ENCODE results near the gene TRABD2B.

The TRABD2B gene

DNA sequence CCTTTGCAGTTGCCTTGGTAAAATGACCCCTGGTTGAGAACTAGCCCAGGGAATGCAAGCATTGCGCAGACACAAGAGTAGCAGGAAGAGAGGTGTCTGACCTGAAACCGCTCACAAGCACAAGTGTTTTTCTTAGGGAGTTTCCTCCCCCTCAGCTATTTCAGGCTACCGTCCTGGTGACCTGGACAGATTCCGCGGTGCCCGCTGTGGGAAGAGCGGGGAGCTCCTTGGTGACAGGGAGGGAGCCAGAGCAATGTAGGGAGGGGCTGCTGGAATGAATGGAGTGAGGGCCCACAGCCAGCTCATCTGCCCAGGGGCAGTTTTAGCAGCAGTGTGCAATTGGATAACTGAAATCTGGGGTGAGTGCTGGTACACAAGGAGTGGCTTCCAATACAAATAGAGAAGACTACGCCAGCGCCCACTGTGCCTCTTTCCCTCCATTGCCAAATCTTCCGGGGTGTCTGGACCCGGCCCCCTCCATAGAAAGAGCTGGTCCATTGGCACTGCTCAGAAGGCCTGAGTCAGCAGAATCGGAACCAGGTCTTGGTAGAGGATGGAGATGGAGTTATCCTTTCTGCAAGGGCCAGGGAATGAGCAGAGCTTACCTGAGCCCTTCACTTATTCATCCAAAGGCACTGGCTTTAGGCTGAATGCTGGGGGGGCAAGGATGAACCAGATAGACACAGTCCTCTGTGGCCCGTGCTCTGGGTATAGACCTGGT lies 82.8 kb downstream of the TRABD2B start:
- Mint-ChIP-seq H3K27me3 (peaks cover 44% of the 10 kb centered on the region), H3K27ac (ENCODE audit: low read depth) (no peak overlapping the region)
- ATAC-seq (replicated peaks; ENCODE audit: extremely low read depth, poor library complexity, severe bottlenecking) = no peak

DNA sequence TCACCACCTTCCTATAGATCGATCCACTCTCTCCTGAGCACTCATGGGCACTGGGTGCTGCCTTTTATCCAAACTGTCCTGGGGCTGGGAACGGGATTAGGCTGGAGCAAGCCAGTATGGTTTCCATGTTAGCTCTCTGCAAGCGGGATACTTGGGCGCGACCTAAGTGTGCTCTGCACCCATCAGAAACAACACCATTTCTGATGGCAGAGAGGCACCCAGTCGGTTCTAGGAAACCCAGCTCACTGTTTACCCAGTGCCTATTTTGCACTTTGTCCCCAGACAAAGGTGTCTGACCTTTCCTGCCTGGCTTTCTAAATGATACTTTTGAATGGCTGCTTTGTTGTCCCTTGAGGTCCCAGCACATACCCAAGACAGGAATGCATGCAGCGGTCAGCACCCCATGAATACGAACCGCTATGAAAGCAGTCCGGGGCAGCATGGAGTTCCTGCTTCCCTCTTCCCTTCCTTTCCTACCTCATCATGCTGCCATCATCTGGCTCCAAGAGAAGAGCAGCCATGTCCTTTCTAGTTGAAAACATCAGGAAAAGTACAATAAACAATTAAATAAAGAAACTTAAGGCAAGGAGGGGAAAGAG lies 83.9 kb downstream of the TRABD2B start:
- Mint-ChIP-seq H3K27ac (ENCODE audit: low read depth) (no peak overlapping the region), H3K27me3 (peaks cover 55% of the 10 kb centered on the region), H3K36me3 (ENCODE audit: insufficient read depth) (no peaks in the 10 kb centered on the region), H3K4me1 (no peaks in the 10 kb centered on the region), H3K4me3 (no peak overlapping the region), H3K9me3 (no peaks in the 10 kb centered on the region)
- no peak for ATAC-seq (replicated peaks; ENCODE audit: extremely low read depth, poor library complexity, severe bottlenecking)
- DNase-seq (ENCODE audit: low spot score in 2 of 2) = no peak

More for the DNA sequence above, 82.8 kb downstream of the TRABD2B start:
- Mint-ChIP-seq H3K9me3 (no peaks in the 10 kb centered on the region), H3K4me3 (no peak overlapping the region), H3K36me3 (ENCODE audit: insufficient read depth) (no peaks in the 10 kb centered on the region), H3K4me1 (no peaks in the 10 kb centered on the region)
- DNase-seq (ENCODE audit: low spot score in 2 of 2) = no peak

DNA sequence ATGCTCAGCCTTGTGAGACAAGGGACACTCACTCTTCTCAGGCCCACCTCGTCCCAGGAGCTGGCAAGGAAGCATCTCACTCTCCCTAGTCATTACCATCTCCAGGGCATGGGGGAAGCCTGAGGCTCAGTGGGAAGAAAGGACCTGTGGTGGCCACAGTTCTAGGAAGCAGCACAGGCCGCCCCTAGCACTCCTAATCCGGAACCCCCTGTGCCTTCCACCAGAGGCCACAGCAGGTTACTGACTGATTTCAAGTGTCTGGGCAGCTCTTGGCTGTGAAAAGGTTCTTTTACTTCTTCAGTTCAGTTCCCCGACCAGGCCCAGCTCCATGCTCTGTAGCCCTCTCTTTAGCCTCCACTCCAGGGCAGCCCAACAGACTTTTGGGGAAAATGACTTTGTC lies 84.4 kb downstream of the TRABD2B start:
- Mint-ChIP-seq H3K9me3 (no peaks in the 10 kb centered on the region), H3K4me3 (no peak overlapping the region), H3K27ac (ENCODE audit: low read depth) (no peak overlapping the region), H3K4me1 (no peaks in the 10 kb centered on the region), H3K36me3 (ENCODE audit: insufficient read depth) (no peaks in the 10 kb centered on the region), H3K27me3 (peaks cover 58% of the 10 kb centered on the region)
- no peak for ATAC-seq (replicated peaks; ENCODE audit: extremely low read depth, poor library complexity, severe bottlenecking)
- DNase-seq (ENCODE audit: low spot score in 2 of 2) = no peak

DNA sequence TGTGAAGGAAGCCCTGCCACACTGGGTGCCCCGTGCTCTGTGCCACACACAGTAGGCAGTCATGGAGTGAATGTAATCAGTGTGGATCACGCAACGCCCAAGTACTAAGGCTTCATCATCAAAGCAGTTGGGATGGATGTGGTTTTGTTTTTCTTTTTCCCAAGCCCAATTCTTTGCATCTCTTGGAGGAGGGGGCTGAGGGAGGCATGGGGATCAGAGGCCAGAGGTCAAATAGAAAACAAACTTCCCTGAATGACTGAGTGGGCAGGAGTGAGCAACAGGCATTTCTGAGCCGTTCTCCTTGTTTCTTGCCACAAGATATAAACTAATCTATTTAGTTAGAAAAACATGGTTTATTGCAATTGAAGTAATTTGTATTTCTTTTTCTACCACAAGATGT lies 85.3 kb downstream of the TRABD2B start:
- H3K36me3 Mint-ChIP-seq (ENCODE audit: insufficient read depth) = no peaks in the 10 kb centered on the region
- peaks cover 55% of the 10 kb centered on the region for H3K27me3 Mint-ChIP-seq
- ATAC-seq (replicated peaks; ENCODE audit: extremely low read depth, poor library complexity, severe bottlenecking) = no peak

DNA sequence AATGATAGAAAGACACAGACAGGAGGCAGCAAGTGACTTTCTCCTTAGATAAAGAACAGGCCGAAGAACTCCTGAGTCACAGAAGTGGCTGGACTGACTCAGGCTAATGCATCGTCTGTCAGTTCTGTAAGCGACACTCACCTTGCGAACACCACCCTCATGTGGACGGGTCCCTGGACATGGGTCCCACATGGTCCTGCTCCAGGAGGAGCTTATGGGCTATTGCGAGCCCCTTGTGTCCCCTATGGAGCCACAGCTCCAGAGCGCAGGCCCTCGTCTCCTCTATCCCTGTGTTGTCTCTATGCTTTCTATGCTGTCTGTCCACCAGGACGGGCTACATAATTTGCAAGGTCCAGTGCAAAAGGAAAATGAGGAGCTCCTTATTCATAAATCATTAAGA lies 85.8 kb downstream of the TRABD2B start:
- no peak overlapping the region for H3K4me3 Mint-ChIP-seq
- no peak overlapping the region for H3K27ac Mint-ChIP-seq (ENCODE audit: low read depth)
- no peak for DNase-seq (ENCODE audit: low spot score in 2 of 2)
- no peaks in the 10 kb centered on the region for H3K4me1 Mint-ChIP-seq
- H3K36me3 Mint-ChIP-seq (ENCODE audit: insufficient read depth) = no peaks in the 10 kb centered on the region
- peaks cover 51% of the 10 kb centered on the region for H3K27me3 Mint-ChIP-seq
- no peak for ATAC-seq (replicated peaks; ENCODE audit: extremely low read depth, poor library complexity, severe bottlenecking)
- no peaks in the 10 kb centered on the region for H3K9me3 Mint-ChIP-seq

More for the DNA sequence above, 85.3 kb downstream of the TRABD2B start:
- Mint-ChIP-seq H3K4me3 (no peak overlapping the region), H3K27ac (ENCODE audit: low read depth) (no peak overlapping the region), H3K4me1 (no peaks in the 10 kb centered on the region), H3K9me3 (no peaks in the 10 kb centered on the region)
- DNase-seq (ENCODE audit: low spot score in 2 of 2) = no peak

DNA sequence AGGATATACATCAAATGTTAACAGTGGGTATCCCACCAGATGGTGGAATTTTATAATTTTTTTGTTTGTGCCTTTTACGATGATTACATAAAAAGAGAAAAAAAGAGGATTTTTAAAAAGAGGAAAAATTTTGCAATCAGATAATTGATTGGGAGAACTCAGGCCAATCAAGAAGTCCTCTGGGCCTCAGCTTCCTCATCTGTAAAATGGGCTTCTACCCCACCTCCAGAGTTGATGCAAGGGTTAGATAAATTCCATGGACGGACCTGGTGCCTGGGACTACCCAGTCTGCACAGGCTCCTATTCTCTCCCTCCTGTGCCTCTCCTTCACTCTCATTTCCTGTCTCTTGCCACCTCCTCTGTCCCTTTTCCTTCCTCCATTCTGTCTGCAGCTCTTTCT lies 88.9 kb downstream of the TRABD2B start:
- peaks cover 56% of the 10 kb centered on the region for H3K27me3 Mint-ChIP-seq
- ATAC-seq (replicated peaks; ENCODE audit: extremely low read depth, poor library complexity, severe bottlenecking) = no peak
- H3K27ac Mint-ChIP-seq (ENCODE audit: low read depth) = no peak overlapping the region
- H3K9me3 Mint-ChIP-seq = no peaks in the 10 kb centered on the region
- H3K36me3 Mint-ChIP-seq (ENCODE audit: insufficient read depth) = no peaks in the 10 kb centered on the region
- H3K4me1 Mint-ChIP-seq = no peaks in the 10 kb centered on the region
- H3K4me3 Mint-ChIP-seq = no peak overlapping the region
- no peak for DNase-seq (ENCODE audit: low spot score in 2 of 2)

DNA sequence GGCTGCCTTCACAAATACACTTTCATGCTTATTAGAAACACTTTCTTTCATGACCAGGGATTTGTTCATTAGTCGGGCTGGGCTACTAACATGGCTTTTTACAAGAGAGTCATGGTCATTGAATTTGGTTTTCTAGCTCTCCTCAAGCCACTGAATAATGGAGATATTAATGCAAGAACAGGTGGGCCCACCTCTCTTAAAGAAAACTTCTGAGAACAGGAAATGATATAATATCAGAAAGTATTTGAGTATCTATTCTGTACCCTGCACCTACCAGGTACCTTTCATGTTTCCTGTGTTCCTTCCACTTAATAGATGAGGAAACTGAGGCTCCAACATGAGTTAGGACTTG lies 90.0 kb downstream of the TRABD2B start:
- no peak for ATAC-seq (replicated peaks; ENCODE audit: extremely low read depth, poor library complexity, severe bottlenecking)
- no peak for DNase-seq (ENCODE audit: low spot score in 2 of 2)
- H3K27ac Mint-ChIP-seq (ENCODE audit: low read depth) = no peak overlapping the region
- H3K27me3 Mint-ChIP-seq = peaks cover 53% of the 10 kb centered on the region
- H3K4me1 Mint-ChIP-seq = no peaks in the 10 kb centered on the region
- H3K36me3 Mint-ChIP-seq (ENCODE audit: insufficient read depth) = no peaks in the 10 kb centered on the region
- no peak overlapping the region for H3K4me3 Mint-ChIP-seq
- no peaks in the 10 kb centered on the region for H3K9me3 Mint-ChIP-seq

DNA sequence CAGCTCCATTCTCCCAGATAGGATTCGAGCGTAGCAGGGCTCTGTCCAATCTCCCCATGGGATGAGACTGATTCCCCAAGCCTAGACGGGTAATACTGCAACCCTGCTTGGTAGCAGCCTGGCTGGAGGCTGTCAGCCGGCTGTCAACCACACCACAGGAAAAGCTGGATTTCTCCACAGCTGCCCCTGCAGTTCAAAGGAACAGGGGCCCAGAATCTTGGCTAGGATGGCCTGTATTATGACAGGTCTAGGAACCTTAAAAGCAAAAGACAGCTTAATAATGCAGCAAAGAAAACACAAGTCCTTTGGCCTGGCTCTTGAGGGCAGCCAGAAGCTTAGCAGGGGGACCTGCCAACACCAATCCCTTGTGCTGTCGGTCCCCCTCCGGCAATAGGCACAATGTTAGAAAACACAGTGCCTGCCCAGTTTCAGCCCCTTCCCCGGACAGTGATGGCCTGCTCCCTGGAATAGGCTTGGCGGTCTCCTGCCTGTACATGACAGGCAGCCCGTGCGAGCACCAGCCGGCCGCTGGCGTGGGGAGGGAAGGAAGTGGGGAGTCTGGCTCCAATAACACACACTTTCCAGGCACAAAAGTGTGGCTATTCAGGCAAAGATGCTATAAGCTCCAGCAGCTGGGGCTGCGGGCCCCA lies 90.5 kb downstream of the TRABD2B start:
- peaks cover 52% of the 10 kb centered on the region for H3K27me3 Mint-ChIP-seq
- ATAC-seq (replicated peaks; ENCODE audit: extremely low read depth, poor library complexity, severe bottlenecking) (no peak), DNase-seq (ENCODE audit: low spot score in 2 of 2) (no peak)
- H3K4me3 Mint-ChIP-seq = no peak overlapping the region
- no peaks in the 10 kb centered on the region for H3K4me1 Mint-ChIP-seq
- H3K27ac Mint-ChIP-seq (ENCODE audit: low read depth) = no peak overlapping the region
- no peaks in the 10 kb centered on the region for H3K9me3 Mint-ChIP-seq
- no peaks in the 10 kb centered on the region for H3K36me3 Mint-ChIP-seq (ENCODE audit: insufficient read depth)

DNA sequence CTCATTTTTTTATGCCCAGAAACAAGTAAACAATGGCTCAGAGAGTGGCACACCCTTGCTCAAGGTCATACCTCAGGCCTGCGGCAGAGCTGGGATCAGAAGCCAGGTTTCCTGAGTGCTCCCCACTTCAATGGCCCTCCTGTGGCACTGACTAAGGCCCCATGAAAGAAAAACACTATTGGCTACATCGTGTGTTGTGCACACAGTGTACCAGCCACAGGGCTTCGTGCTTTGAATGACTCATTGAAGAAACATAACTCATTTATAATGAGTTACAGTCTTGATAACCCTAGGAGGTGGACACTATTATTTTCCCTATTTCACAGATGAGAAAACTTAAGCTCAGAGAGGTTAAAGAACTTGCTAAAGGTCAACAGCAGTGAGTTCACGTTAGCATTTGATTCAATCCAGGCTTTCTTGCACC lies 91.2 kb downstream of the TRABD2B start:
- DNase-seq (ENCODE audit: low spot score in 2 of 2) = no peak
- H3K27me3 Mint-ChIP-seq = peaks cover 46% of the 10 kb centered on the region
- no peaks in the 10 kb centered on the region for H3K4me1 Mint-ChIP-seq
- H3K36me3 Mint-ChIP-seq (ENCODE audit: insufficient read depth) = no peaks in the 10 kb centered on the region
- no peak overlapping the region for H3K4me3 Mint-ChIP-seq
- ATAC-seq (replicated peaks; ENCODE audit: extremely low read depth, poor library complexity, severe bottlenecking) = no peak
- no peaks in the 10 kb centered on the region for H3K9me3 Mint-ChIP-seq
- H3K27ac Mint-ChIP-seq (ENCODE audit: low read depth) = no peak overlapping the region

DNA sequence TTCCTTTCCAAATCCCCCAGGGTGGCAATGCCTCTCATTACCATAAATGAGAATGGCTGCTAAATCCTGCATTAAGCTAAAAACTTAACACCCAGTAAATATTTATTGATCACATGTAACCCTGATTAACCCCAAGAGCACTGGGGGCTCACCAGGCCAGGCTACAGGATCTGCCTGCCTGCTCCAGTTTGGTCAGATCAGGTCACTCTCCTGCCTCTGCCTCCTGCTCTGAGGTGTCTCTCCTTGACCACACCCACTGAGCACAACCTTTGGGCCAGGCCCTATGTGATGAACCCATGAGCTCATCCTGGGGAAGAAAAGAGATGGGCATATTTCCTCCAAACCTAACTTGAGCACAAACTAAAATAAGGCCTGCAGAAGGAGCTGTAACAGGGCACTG lies 93.5 kb downstream of the TRABD2B start:
- no peak overlapping the region for H3K27ac Mint-ChIP-seq (ENCODE audit: low read depth)
- ATAC-seq (replicated peaks; ENCODE audit: extremely low read depth, poor library complexity, severe bottlenecking) = no peak
- H3K27me3 Mint-ChIP-seq = peaks cover 23% of the 10 kb centered on the region
- no peak for DNase-seq (ENCODE audit: low spot score in 2 of 2)
- no peaks in the 10 kb centered on the region for H3K4me1 Mint-ChIP-seq
- no peak overlapping the region for H3K4me3 Mint-ChIP-seq
- no peaks in the 10 kb centered on the region for H3K36me3 Mint-ChIP-seq (ENCODE audit: insufficient read depth)
- no peaks in the 10 kb centered on the region for H3K9me3 Mint-ChIP-seq

DNA sequence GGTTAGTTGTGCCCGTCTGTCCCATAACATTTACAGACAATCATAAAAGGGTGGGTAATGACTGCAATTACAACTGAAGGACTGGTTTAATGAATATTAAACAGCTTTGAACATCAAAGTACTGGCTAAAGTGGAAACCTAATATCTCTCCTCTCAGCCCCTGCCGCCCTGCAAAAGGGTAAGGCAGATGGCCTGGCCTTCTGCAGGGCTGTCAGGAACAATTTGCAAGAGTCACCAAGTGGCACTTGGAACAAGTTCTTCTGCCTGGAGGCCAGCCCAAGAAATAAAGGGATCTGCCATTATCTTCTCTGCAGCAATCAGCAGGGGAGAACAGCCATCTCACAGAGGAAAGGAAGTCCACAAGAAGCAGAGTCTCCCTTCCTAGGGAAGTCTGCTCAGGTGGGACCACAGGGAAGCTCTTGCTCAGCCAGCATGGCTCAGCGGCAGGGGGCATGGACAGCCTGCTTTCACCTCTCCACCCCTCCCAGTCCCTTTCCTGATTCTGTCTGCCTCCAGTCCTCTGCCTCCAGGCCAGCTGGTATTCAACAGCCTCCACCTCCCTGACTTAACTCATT lies 96.1 kb downstream of the TRABD2B start:
- Mint-ChIP-seq H3K4me3 (no peak overlapping the region), H3K27me3 (peaks cover 16% of the 10 kb centered on the region), H3K36me3 (ENCODE audit: insufficient read depth) (no peaks in the 10 kb centered on the region), H3K9me3 (no peaks in the 10 kb centered on the region), H3K27ac (ENCODE audit: low read depth) (no peak overlapping the region), H3K4me1 (no peaks in the 10 kb centered on the region)
- DNase-seq (ENCODE audit: low spot score in 2 of 2) (no peak), ATAC-seq (replicated peaks; ENCODE audit: extremely low read depth, poor library complexity, severe bottlenecking) (no peak)

DNA sequence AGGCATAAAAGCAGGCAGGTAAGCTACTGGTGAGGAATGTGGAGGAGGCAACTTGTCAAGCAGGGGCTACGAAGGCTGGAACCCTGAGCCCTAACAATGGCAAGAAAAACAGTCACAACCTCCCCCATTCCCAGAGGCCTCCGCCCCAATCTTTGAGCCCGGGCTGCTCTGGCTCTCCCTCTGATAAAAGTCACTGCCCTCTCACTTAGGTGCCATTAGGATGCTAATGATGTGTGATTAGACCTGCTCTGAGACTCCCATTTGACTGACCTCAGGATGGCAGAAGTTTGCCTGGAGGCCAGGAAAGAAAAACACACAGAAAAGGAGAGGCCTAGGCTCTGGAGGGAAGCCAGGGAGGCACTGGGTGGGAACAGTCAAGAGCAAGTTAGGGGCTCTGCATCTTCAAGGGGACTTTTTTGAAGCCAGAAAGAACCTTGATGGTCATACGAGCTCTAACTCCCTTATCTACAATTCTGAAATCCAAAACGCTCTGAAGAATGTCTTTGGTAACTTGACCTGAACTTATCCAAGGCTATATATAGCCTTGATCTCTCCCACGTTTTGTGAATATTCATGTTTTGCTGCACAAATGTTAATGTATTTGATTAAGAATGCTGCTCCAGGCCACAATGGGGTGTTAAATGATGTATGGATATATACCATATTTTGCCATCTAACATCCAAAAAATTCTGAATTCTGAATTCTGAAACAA lies 98.9 kb downstream of the TRABD2B start:
- no peaks in the 10 kb centered on the region for H3K36me3 Mint-ChIP-seq (ENCODE audit: insufficient read depth)
- no peak overlapping the region for H3K27ac Mint-ChIP-seq (ENCODE audit: low read depth)
- peaks cover 12% of the 10 kb centered on the region for H3K27me3 Mint-ChIP-seq
- H3K4me3 Mint-ChIP-seq = no peak overlapping the region
- no peaks in the 10 kb centered on the region for H3K9me3 Mint-ChIP-seq
- DNase-seq (ENCODE audit: low spot score in 2 of 2) (no peak), ATAC-seq (replicated peaks; ENCODE audit: extremely low read depth, poor library complexity, severe bottlenecking) (no peak)
- H3K4me1 Mint-ChIP-seq = no peaks in the 10 kb centered on the region
